K562 (cell line): ENCODE results near the gene STK11. TPM values are rescaled to one million over a fixed set of nuclear protein-coding genes. Genes with fewer than 3 reads are reported as not detected.

ENCODE experiments used
- CBFB ChIP-seq: sonication (generic); formaldehyde crosslinking; IDR thresholded peaks from 2 replicates; pipeline ENCODE4 v1.4.0; 2020; ENCODE audit warnings: mild to moderate bottlenecking, missing genetic modification reagents
- EP300 ChIP-seq: IDR thresholded peaks from 2 replicates; pipeline ENCODE4 v1.6.1; 2012; ENCODE audit warnings: low read length, improper control_type of control experiment
- GATAD2B ChIP-seq: fragments of 450-650 bp; IDR thresholded peaks from 2 replicates; pipeline ENCODE4 v1.6.1; 2017; ENCODE audit warnings: mild to moderate bottlenecking, borderline replicate concordance
- GTF2E2 ChIP-seq: fragments of 200-800 bp; sonication (Bioruptor generic); IDR thresholded peaks from 2 replicates; pipeline ENCODE4 v1.6.1; 2016; ENCODE audit warnings: missing genetic modification characterization, missing compliant biosample characterization
- GTF2F1 ChIP-seq: IDR thresholded peaks from 2 replicates; pipeline ENCODE4 v1.6.1; 2011; ENCODE audit warnings: low read depth, low read length, improper control_type of control experiment
- HMG20A ChIP-seq: fragments of 450-650 bp; formaldehyde crosslinking; conservative IDR thresholded peaks from 2 replicates; pipeline ENCODE4 v1.4.0; 2020; ENCODE audit warnings: mild to moderate bottlenecking, mixed read lengths
- JUNB ChIP-seq: fragments of 450-650 bp; formaldehyde crosslinking; conservative IDR thresholded peaks from 2 replicates; pipeline ENCODE4 v1.4.0; 2020; ENCODE audit warnings: mild to moderate bottlenecking
- KDM2B ChIP-seq: fragments of 250-450 bp; sonication (Bioruptor Pico); IDR thresholded peaks from 2 replicates; pipeline ENCODE4 v1.8.0; 2021; ENCODE audit warnings: mild to moderate bottlenecking, moderate library complexity
- MAX ChIP-seq: sonication (generic); formaldehyde crosslinking; IDR thresholded peaks from 2 replicates; pipeline ENCODE4 v1.9.0; 2022; ENCODE audit warnings: mild to moderate bottlenecking, missing genetic modification reagents
- PTRF ChIP-seq: fragments of 450-650 bp; IDR thresholded peaks from 2 replicates; pipeline ENCODE4 v1.6.1; 2016; ENCODE audit warnings: mild to moderate bottlenecking, missing genetic modification characterization, missing compliant biosample characterization
- RREB1 ChIP-seq: fragments of 250-450 bp; sonication (Bioruptor Pico); IDR thresholded peaks from 2 replicates; pipeline ENCODE4 v1.4.0; 2020
- SAFB ChIP-seq: fragments of 200-400 bp; formaldehyde crosslinking; IDR thresholded peaks from 2 replicates; pipeline ENCODE4 v1.6.1; 2017; ENCODE audit warnings: low read depth, low read length, borderline replicate concordance
- TEAD2 ChIP-seq: fragments of 450-650 bp; IDR thresholded peaks from 2 replicates; pipeline ENCODE4 v1.6.1; 2016; ENCODE audit warnings: missing genetic modification characterization, control low read depth, missing compliant biosample characterization
- ZNF133 ChIP-seq: fragments of 250-450 bp; sonication (Bioruptor Pico); IDR thresholded peaks from 2 replicates; pipeline ENCODE4 v1.4.0; 2020; ENCODE audit warnings: mild to moderate bottlenecking
- ZNF584 ChIP-seq: fragments of 200-800 bp; sonication (Bioruptor generic); IDR thresholded peaks from 2 replicates; pipeline ENCODE4 v1.6.1; 2016; ENCODE audit warnings: low read depth, mild to moderate bottlenecking, missing genetic modification characterization, missing compliant biosample characterization
- polyA plus RNA-seq, 8 experiments: library from polyadenylated mRNA; depleted of rRNA in 4 of 8; stranded (reverse) in 5 of 8; unstranded in 3 of 8; fragments of >200 nt; fragmentation: Nextera tagmentation in 2 of 8; fragmentation: Illumina TruSeq in 1 of 8; extraction: Ambion mirVana in 2 of 8; extraction: Trizol in 1 of 8; gene quantifications; 2 replicates each; pipeline versions ENCODE4 v1.2.1 to v1.2.3, GENCODE V29; 2011 to 2014; ENCODE audit warnings: inconsistent platforms in 1 of 8, missing spikeins in 1 of 8
- total RNA-seq, 7 experiments: library from RNA; depleted of rRNA in 6 of 7; stranded (reverse); fragments of >200 nt in 6 of 7; fragmentation: Illumina TruSeq in 2 of 7; extraction: Trizol in 2 of 7; gene quantifications; 2 replicates each; pipeline versions ENCODE4 v1.2.1 to v1.2.3, GENCODE V29; 2011 to 2021; ENCODE audit warnings: low replicate concordance in 1 of 7
- TF ChIP-seq, protein P1 (sequence below): fragments of 250-450 bp; sonication (Bioruptor Pico); IDR thresholded peaks from 2 replicates; pipeline ENCODE4 v1.4.0; 2020; ENCODE audit warnings: mild to moderate bottlenecking
- TF ChIP-seq, protein P2 (sequence below): sonication (generic); formaldehyde crosslinking; IDR thresholded peaks from 2 replicates; pipeline ENCODE4 v1.8.0; 2022; ENCODE audit warnings: mild to moderate bottlenecking, missing genetic modification reagents

The STK11 gene
- total and polyA plus RNA-seq, 9 of the 15 experiments (the other 6 are each of a cell fraction or from before 2014, with no cell fraction given) = 0.15 to 96.5 (median 31.7) TPM

GRCh38 chr19:1275976-1276627, 70.5 kb downstream of the STK11 start (continued):
- 0 out of 2 replicates have a peak, but pooled peaks have one; percentile 46 for TF ChIP-seq SAFB
- no peak for TF ChIP-seq GTF2E2 (tag)
- TF ChIP-seq JUNB = no peak
- no peak for TF ChIP-seq ZNF584 (CRISPR knock-in tag)
- no peak for TF ChIP-seq KDM2B (CRISPR knock-in tag)
- TF ChIP-seq CBFB (CRISPR knock-in tag) = peak; percentile 28; the same call in 1 of the 2 replicates
- TF ChIP-seq, protein P1, sequence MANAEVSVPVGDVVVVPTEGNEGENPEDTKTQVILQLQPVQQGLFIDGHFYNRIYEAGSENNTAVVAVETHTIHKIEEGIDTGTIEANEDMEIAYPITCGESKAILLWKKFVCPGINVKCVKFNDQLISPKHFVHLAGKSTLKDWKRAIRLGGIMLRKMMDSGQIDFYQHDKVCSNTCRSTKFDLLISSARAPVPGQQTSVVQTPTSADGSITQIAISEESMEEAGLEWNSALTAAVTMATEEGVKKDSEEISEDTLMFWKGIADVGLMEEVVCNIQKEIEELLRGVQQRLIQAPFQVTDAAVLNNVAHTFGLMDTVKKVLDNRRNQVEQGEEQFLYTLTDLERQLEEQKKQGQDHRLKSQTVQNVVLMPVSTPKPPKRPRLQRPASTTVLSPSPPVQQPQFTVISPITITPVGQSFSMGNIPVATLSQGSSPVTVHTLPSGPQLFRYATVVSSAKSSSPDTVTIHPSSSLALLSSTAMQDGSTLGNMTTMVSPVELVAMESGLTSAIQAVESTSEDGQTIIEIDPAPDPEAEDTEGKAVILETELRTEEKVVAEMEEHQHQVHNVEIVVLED = no peak
- TF ChIP-seq GATAD2B = no peak
- TF ChIP-seq, protein P2, sequence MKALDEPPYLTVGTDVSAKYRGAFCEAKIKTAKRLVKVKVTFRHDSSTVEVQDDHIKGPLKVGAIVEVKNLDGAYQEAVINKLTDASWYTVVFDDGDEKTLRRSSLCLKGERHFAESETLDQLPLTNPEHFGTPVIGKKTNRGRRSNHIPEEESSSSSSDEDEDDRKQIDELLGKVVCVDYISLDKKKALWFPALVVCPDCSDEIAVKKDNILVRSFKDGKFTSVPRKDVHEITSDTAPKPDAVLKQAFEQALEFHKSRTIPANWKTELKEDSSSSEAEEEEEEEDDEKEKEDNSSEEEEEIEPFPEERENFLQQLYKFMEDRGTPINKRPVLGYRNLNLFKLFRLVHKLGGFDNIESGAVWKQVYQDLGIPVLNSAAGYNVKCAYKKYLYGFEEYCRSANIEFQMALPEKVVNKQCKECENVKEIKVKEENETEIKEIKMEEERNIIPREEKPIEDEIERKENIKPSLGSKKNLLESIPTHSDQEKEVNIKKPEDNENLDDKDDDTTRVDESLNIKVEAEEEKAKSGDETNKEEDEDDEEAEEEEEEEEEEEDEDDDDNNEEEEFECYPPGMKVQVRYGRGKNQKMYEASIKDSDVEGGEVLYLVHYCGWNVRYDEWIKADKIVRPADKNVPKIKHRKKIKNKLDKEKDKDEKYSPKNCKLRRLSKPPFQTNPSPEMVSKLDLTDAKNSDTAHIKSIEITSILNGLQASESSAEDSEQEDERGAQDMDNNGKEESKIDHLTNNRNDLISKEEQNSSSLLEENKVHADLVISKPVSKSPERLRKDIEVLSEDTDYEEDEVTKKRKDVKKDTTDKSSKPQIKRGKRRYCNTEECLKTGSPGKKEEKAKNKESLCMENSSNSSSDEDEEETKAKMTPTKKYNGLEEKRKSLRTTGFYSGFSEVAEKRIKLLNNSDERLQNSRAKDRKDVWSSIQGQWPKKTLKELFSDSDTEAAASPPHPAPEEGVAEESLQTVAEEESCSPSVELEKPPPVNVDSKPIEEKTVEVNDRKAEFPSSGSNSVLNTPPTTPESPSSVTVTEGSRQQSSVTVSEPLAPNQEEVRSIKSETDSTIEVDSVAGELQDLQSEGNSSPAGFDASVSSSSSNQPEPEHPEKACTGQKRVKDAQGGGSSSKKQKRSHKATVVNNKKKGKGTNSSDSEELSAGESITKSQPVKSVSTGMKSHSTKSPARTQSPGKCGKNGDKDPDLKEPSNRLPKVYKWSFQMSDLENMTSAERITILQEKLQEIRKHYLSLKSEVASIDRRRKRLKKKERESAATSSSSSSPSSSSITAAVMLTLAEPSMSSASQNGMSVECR = peak; percentile 23
- TF ChIP-seq MAX (CRISPR knock-in tag) = peak; percentile 76
- TF ChIP-seq RREB1 (CRISPR knock-in tag) = no peak
- TF ChIP-seq EP300 = no peak
- TF ChIP-seq GTF2F1 = no peak
- no peak for TF ChIP-seq PTRF
- no peak for TF ChIP-seq TEAD2 (tag)
- no peak for TF ChIP-seq ZNF133
- no peak for TF ChIP-seq HMG20A (CRISPR knock-in tag)
